Liver (tissue), 9 donors: ENCODE measurements around the gene PDGFC. TPM values are rescaled to one million over a fixed set of nuclear protein-coding genes. Genes with fewer than 3 reads are reported as not detected.

Experiments used
- DNase-seq: peaks from one replicate; pipeline ENCODE4 v3.0.0-alpha.2; 2017; ENCODE audit warnings: low spot score
- H3K27ac ChIP-seq, 2 donors: one replicate each; pipeline ENCODE4 v1.7.0; 2013; ENCODE audit warnings: inconsistent platforms in 2 of 2, low read length in 2 of 2, control low read depth in 1 of 2, low read depth in 1 of 2, mild to moderate bottlenecking in 1 of 2
- H3K27me3 ChIP-seq, 4 donors: one replicate each; pipeline versions ENCODE4 v1.6.1 to v1.7.0; 2013; ENCODE audit warnings: low read length in 3 of 4, inconsistent platforms in 1 of 4, mild to moderate bottlenecking in 1 of 4, moderate library complexity in 1 of 4; ENCODE audit not compliant: control insufficient read depth in 4 of 4, insufficient read depth in 4 of 4
- H3K36me3 ChIP-seq, 4 donors: one replicate each; pipeline versions ENCODE4 v1.6.1 to v1.7.0; 2013; ENCODE audit warnings: low read length in 3 of 4, mild to moderate bottlenecking in 3 of 4, low read depth in 1 of 4, moderate library complexity in 1 of 4; ENCODE audit not compliant: control insufficient read depth in 4 of 4, insufficient read depth in 3 of 4
- H3K4me1 ChIP-seq, 4 donors: one replicate each; pipeline versions ENCODE4 v1.6.1 to v1.7.0; 2013; ENCODE audit warnings: low read length in 3 of 4, mild to moderate bottlenecking in 3 of 4, moderate library complexity in 1 of 4; ENCODE audit not compliant: control insufficient read depth in 4 of 4, insufficient read depth in 4 of 4
- H3K4me3 ChIP-seq, 3 donors: one replicate each; pipeline versions ENCODE4 v1.6.1 to v1.7.0; 2013; ENCODE audit warnings: low read length in 3 of 3, control low read depth in 1 of 3, low read depth in 1 of 3, mild to moderate bottlenecking in 1 of 3
- H3K9ac ChIP-seq, 2 donors: one replicate each; pipeline ENCODE4 v1.7.0; 2013; ENCODE audit warnings: low read length in 2 of 2, mild to moderate bottlenecking in 2 of 2, moderate library complexity in 2 of 2, control low read depth in 1 of 2, low read depth in 1 of 2
- H3K9me3 ChIP-seq, 4 donors: one replicate each; pipeline versions ENCODE4 v1.6.1 to v1.7.0; 2013; ENCODE audit warnings: low read length in 3 of 4; ENCODE audit not compliant: control insufficient read depth in 4 of 4
- ATF3 ChIP-seq: IDR thresholded peaks from 2 replicates; pipeline ENCODE4 v1.6.1; 2016; ENCODE audit warnings: antibody characterized with exemption
- CTCF ChIP-seq: fragments of 150-350 bp; IDR thresholded peaks from 2 replicates; pipeline ENCODE4 v1.5.1; 2017; ENCODE audit warnings: improper control_type of control experiment, low read depth, low read length; ENCODE audit not compliant: missing input control
- EGR1 ChIP-seq, 2 donors: IDR thresholded peaks; 2 replicates each; pipeline ENCODE4 v1.6.1; 2016 to 2018; ENCODE audit warnings: antibody characterized with exemption in 2 of 2, low read depth in 2 of 2
- FOXA1 ChIP-seq: IDR thresholded peaks from 2 replicates; pipeline ENCODE4 v1.6.1; 2016; ENCODE audit warnings: antibody characterized with exemption
- FOXA2 ChIP-seq: IDR thresholded peaks from 2 replicates; pipeline ENCODE4 v1.6.1; 2016; ENCODE audit warnings: antibody characterized with exemption
- GABPA ChIP-seq, 2 donors: IDR thresholded peaks in 1 of 2; conservative IDR thresholded peaks in 1 of 2; 2 replicates each; pipeline ENCODE4 v1.6.1; 2016; ENCODE audit warnings: antibody characterized with exemption in 2 of 2, mild to moderate bottlenecking in 1 of 2, moderate library complexity in 1 of 2
- HNF4A ChIP-seq, 2 donors: conservative IDR thresholded peaks; 2 replicates each; pipeline ENCODE4 v1.6.1; 2016; ENCODE audit warnings: antibody characterized with exemption in 2 of 2, mild to moderate bottlenecking in 2 of 2
- HNF4G ChIP-seq: IDR thresholded peaks from 2 replicates; pipeline ENCODE4 v1.6.1; 2016; ENCODE audit warnings: antibody characterized with exemption
- JUND ChIP-seq, 2 donors: IDR thresholded peaks; 2 replicates each; pipeline ENCODE4 v1.6.1; 2016; ENCODE audit warnings: antibody characterized with exemption in 2 of 2
- NR2F2 ChIP-seq: IDR thresholded peaks from 2 replicates; pipeline ENCODE4 v1.6.1; 2016; ENCODE audit warnings: antibody characterized with exemption
- RAD21 ChIP-seq, 2 donors: IDR thresholded peaks; 2 replicates each; pipeline ENCODE4 v1.6.1; 2016; ENCODE audit warnings: antibody characterized with exemption in 2 of 2, mild to moderate bottlenecking in 2 of 2
- REST ChIP-seq: IDR thresholded peaks from 2 replicates; pipeline ENCODE4 v1.6.1; 2016; ENCODE audit warnings: antibody characterized with exemption, mild to moderate bottlenecking
- RXRA ChIP-seq, 2 donors: IDR thresholded peaks; 2 replicates each; pipeline ENCODE4 v1.6.1; 2017 to 2018; ENCODE audit warnings: antibody characterized with exemption in 2 of 2, mild to moderate bottlenecking in 1 of 2
- SP1 ChIP-seq: IDR thresholded peaks from 2 replicates; pipeline ENCODE4 v1.6.1; 2018; ENCODE audit warnings: antibody characterized with exemption, mild to moderate bottlenecking
- TAF1 ChIP-seq: conservative IDR thresholded peaks from 2 replicates; pipeline ENCODE4 v1.6.1; 2016; ENCODE audit warnings: antibody characterized with exemption, mild to moderate bottlenecking
- YY1 ChIP-seq: IDR thresholded peaks from 2 replicates; pipeline ENCODE4 v1.6.1; 2016; ENCODE audit warnings: antibody characterized with exemption, mild to moderate bottlenecking
- ZBTB33 ChIP-seq: IDR thresholded peaks from 2 replicates; pipeline ENCODE4 v1.6.1; 2016; ENCODE audit warnings: antibody characterized with exemption
- WGBS: extraction: QIAGEN DNeasy Blood & Tissue Kit; methylation state at CpG from one replicate; pipeline ENCODE4 v1.1.7; 2013; 5-methylcytosine and 5-hydroxymethylcytosine counted together
- polyA plus RNA-seq, 2 donors: library from polyadenylated mRNA; stranded (reverse) in 1 of 2; unstranded in 1 of 2; fragments of 200-250 nt in 1 of 2; fragments of >200 nt in 1 of 2; fragmentation: Nextera tagmentation in 1 of 2; extraction: Ambion mirVana in 1 of 2; gene quantifications; one replicate each; pipeline versions ENCODE4 v1.2.1 to v1.2.3, GENCODE V29; 2013 to 2015
- total RNA-seq, 2 donors: library from RNA; depleted of rRNA; stranded (reverse); fragments of >200 nt; gene quantifications; one replicate each; pipeline ENCODE4 v1.2.3, GENCODE V29; 2014
- donor health status: healthy.
- donor health status: healthy.
- donor health status: healthy.
- donor health status: healthy.
- donor health status: healthy.

The PDGFC gene
- total and polyA plus RNA-seq, 4 donors = 5.8 to 25.7 (median 9.7) TPM

- H3K9ac ChIP-seq = no peak overlapping the region
- H3K4me3 ChIP-seq = no peak overlapping the region
- peaks cover 0 to 2% (median 0%) of the 10 kb centered on the region in 4 donors for H3K36me3 ChIP-seq
- TF ChIP-seq TAF1 (no peak), RAD21 (IDR thresholded peaks at IDR 0.05) (no peak), CTCF (no peak), RXRA (IDR thresholded peaks at IDR 0.05) (no peak), ATF3 (no peak), FOXA2 (no peak), REST (no peak), FOXA1 (no peak), JUND (IDR thresholded peaks at IDR 0.05) (no peak), YY1 (no peak), HNF4G (no peak), SP1 (no peak), NR2F2 (no peak), GABPA (IDR thresholded peaks at IDR 0.05 in 1 of 2, conservative IDR thresholded peaks at IDR 0.05 in 1 of 2) (no peak), EGR1 (IDR thresholded peaks at IDR 0.05; ENCODE audit: low read depth in 2 of 2) (no peak), ZBTB33 (no peak), HNF4A (conservative IDR thresholded peaks at IDR 0.05) (no peak)
- no peak overlapping the region for H3K27ac ChIP-seq
- DNase-seq = no peak
- no peaks in the 10 kb centered on the region for H3K9me3 ChIP-seq
- no peaks in the 10 kb centered on the region for H3K27me3 ChIP-seq
- H3K4me1 ChIP-seq = no peaks in the 10 kb centered on the region
- 97% methylated on average over 2 of the region's 2 CpGs for WGBS
These were observed 155.2 kb downstream of the PDGFC start for GRCh38 chr4:156816360-156816755.

GRCh38 chr4:156815717-156816359 lies 155.8 kb downstream of the PDGFC start:
- DNase-seq = no peak
- peaks cover 0 to 2% (median 0%) of the 10 kb centered on the region in 4 donors for H3K36me3 ChIP-seq
- H3K4me3 ChIP-seq = no peak overlapping the region
- H3K9me3 ChIP-seq = no peaks in the 10 kb centered on the region
- 87% methylated on average over 4 of the region's 4 CpGs for WGBS
- no peaks in the 10 kb centered on the region for H3K27me3 ChIP-seq
- H3K4me1 ChIP-seq = no peaks in the 10 kb centered on the region
- no peak overlapping the region for H3K9ac ChIP-seq
- H3K27ac ChIP-seq = no peak overlapping the region
- TF ChIP-seq SP1 (no peak), ZBTB33 (no peak), HNF4A (conservative IDR thresholded peaks at IDR 0.05) (no peak), ATF3 (no peak), GABPA (IDR thresholded peaks at IDR 0.05 in 1 of 2, conservative IDR thresholded peaks at IDR 0.05 in 1 of 2) (no peak), TAF1 (no peak), RXRA (IDR thresholded peaks at IDR 0.05) (no peak), REST (no peak), EGR1 (IDR thresholded peaks at IDR 0.05; ENCODE audit: low read depth in 2 of 2) (no peak)
